Panc1 (cell line): ENCODE results near the gene PMPCA.

Source experiments
- POLR2AphosphoS5 ChIP-seq: IDR thresholded peaks from 2 replicates; pipeline ENCODE4 v1.6.1; 2012; ENCODE audit warnings: mild to moderate bottlenecking, low read depth, low read length, moderate library complexity
- SIN3A ChIP-seq: IDR thresholded peaks from 2 replicates; pipeline ENCODE4 v1.6.1; 2012; ENCODE audit warnings: low read depth, mild to moderate bottlenecking, low read length, moderate library complexity, borderline replicate concordance; ENCODE audit not compliant: insufficient read depth
- TCF7L2 ChIP-seq: IDR thresholded peaks from 2 replicates; pipeline ENCODE4 v1.6.1; 2011; ENCODE audit warnings: mild to moderate bottlenecking, low read depth, low read length, inconsistent platforms
- TF ChIP-seq, protein P1 (sequence below): fragments of 450-650 bp; IDR thresholded peaks from 2 replicates; pipeline ENCODE4 v1.5.1; 2017; ENCODE audit warnings: mild to moderate bottlenecking
- TF ChIP-seq, protein P2 (sequence below), 2 experiments: IDR thresholded peaks; 2 replicates each; pipeline ENCODE4 v1.6.1; 2011 to 2012; ENCODE audit warnings: low read depth in 2 of 2, control low read depth in 1 of 2, low read length in 1 of 2, mild to moderate bottlenecking in 1 of 2, moderate library complexity in 1 of 2; ENCODE audit not compliant: insufficient read depth in 1 of 2

DNA sequence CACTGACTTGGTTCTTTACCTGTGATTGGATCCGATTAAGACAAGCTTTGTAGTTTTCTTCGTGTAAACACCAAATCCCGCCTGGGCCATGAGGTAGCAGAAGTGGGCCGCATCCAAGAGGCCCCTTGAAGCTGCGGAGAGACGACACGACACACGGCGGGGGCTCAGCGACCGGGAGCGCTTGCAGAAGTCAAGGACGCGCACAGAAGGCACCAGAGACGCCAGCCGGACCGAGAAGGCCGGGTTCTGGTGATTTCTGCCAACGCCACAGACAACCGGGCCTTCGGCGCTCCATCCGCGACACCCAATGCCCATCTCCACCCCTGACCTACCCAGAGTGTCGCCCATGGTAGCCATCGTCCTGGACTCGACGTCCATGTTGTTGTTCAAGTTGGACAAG is 49.0 kb downstream of the PMPCA start:
- TF ChIP-seq, protein P1, sequence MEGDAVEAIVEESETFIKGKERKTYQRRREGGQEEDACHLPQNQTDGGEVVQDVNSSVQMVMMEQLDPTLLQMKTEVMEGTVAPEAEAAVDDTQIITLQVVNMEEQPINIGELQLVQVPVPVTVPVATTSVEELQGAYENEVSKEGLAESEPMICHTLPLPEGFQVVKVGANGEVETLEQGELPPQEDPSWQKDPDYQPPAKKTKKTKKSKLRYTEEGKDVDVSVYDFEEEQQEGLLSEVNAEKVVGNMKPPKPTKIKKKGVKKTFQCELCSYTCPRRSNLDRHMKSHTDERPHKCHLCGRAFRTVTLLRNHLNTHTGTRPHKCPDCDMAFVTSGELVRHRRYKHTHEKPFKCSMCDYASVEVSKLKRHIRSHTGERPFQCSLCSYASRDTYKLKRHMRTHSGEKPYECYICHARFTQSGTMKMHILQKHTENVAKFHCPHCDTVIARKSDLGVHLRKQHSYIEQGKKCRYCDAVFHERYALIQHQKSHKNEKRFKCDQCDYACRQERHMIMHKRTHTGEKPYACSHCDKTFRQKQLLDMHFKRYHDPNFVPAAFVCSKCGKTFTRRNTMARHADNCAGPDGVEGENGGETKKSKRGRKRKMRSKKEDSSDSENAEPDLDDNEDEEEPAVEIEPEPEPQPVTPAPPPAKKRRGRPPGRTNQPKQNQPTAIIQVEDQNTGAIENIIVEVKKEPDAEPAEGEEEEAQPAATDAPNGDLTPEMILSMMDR: no peak
- no peak for TF ChIP-seq TCF7L2
- TF ChIP-seq POLR2AphosphoS5: no peak
- TF ChIP-seq, protein P2, sequence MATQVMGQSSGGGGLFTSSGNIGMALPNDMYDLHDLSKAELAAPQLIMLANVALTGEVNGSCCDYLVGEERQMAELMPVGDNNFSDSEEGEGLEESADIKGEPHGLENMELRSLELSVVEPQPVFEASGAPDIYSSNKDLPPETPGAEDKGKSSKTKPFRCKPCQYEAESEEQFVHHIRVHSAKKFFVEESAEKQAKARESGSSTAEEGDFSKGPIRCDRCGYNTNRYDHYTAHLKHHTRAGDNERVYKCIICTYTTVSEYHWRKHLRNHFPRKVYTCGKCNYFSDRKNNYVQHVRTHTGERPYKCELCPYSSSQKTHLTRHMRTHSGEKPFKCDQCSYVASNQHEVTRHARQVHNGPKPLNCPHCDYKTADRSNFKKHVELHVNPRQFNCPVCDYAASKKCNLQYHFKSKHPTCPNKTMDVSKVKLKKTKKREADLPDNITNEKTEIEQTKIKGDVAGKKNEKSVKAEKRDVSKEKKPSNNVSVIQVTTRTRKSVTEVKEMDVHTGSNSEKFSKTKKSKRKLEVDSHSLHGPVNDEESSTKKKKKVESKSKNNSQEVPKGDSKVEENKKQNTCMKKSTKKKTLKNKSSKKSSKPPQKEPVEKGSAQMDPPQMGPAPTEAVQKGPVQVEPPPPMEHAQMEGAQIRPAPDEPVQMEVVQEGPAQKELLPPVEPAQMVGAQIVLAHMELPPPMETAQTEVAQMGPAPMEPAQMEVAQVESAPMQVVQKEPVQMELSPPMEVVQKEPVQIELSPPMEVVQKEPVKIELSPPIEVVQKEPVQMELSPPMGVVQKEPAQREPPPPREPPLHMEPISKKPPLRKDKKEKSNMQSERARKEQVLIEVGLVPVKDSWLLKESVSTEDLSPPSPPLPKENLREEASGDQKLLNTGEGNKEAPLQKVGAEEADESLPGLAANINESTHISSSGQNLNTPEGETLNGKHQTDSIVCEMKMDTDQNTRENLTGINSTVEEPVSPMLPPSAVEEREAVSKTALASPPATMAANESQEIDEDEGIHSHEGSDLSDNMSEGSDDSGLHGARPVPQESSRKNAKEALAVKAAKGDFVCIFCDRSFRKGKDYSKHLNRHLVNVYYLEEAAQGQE (IDR thresholded peaks at IDR 0.05; ENCODE audit: insufficient read depth in 1 of 2, low read depth in 2 of 2, low read length in 1 of 2): no peak
- TF ChIP-seq SIN3A: no peak
